ENCODE data around the gene NSRP1. TPM values are rescaled to one million over a fixed set of nuclear protein-coding genes. Genes with fewer than 3 reads are reported as not detected.

Gene NSRP1
- total and polyA plus RNA-seq, 2 of the 8 experiments (the other 6 are each of a cell fraction or from before 2014, with no cell fraction given): 6.1 to 22.4 TPM

DNA sequence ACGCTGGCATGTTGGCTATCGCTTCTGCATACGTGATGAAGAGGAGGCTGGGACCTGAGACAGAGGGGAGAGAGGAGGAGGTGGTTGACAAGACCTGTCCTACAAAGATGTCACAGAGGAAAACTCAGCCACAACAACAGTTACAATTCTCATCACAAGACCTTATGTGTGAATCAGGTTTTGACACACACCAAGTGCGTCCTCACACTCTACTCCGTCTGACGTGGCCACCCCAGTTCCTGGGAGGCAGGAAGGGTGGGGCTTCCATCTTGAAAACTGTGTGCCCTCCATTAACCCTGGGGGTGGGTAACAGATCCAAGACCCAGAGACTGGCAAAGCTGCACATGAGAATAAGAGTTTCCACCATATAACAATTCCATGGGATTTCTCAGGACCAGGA, 94.8 kb downstream of the NSRP1 start:
- DNase-seq (ENCODE audit: low read depth in 1 of 2, low spot score in 2 of 2) (no peak), FAIRE-seq (no peak)
- Histone ChIP-seq H3K79me2 (ENCODE audit: control insufficient read depth in 1 of 2, insufficient read depth in 2 of 2, low read length in 2 of 2) (no peaks in the 10 kb centered on the region), H2BK12ac (ENCODE audit: low read depth, low read length) (no peak overlapping the region), H2AK5ac (ENCODE audit: low read depth, low read length) (no peak overlapping the region), H2AFZ (ENCODE audit: low read length) (no peak overlapping the region), H2BK120ac (replicated peaks; ENCODE audit: low read depth, low read length) (no peak overlapping the region), H3K27ac (ENCODE audit: low read depth, low read length) (no peak overlapping the region), H4K5ac (ENCODE audit: insufficient read length, low read depth, low read length) (no peak overlapping the region), H4K20me1 (replicated peaks in 1 of 2; ENCODE audit: control insufficient read depth in 1 of 2, insufficient read depth in 2 of 2, low read length in 2 of 2) (no peaks in the 10 kb centered on the region), H4K91ac (replicated peaks; ENCODE audit: insufficient read length, low read length) (no peak overlapping the region), H3K27me3 (replicated peaks in 1 of 4; ENCODE audit: control insufficient read depth in 3 of 4, extremely low read depth in 1 of 4, insufficient read depth in 3 of 4, low read length in 3 of 4) (no peaks in the 10 kb centered on the region), H3K23ac (ENCODE audit: insufficient read length) (no peak overlapping the region), H3K36me3 (ENCODE audit: control insufficient read depth in 2 of 4, insufficient read depth in 4 of 4, low read length in 3 of 4) (no peaks in the 10 kb centered on the region), H4K8ac (ENCODE audit: extremely low read depth, insufficient read depth, low read length) (no peak overlapping the region), H3K4ac (replicated peaks; ENCODE audit: insufficient read length, low read depth, low read length) (no peak overlapping the region), H3K9ac (replicated peaks in 1 of 4; ENCODE audit: extremely low read depth in 1 of 4, low read depth in 3 of 4, low read length in 3 of 4) (no peak overlapping the region), H3K18ac (ENCODE audit: extremely low read depth, low read length) (no peak overlapping the region), H3K23me2 (ENCODE audit: low read depth, low read length) (no peaks in the 10 kb centered on the region; the same call in 1 of the 2 replicates), H3K4me3 (ENCODE audit: extremely low read depth in 1 of 4, insufficient read depth in 2 of 4, low read depth in 3 of 4, low read length in 4 of 4) (no peak overlapping the region), H3K9me3 (ENCODE audit: insufficient read depth in 2 of 2, low read depth in 1 of 2, low read length in 1 of 2) (no peaks in the 10 kb centered on the region), H3K4me1 (replicated peaks in 1 of 4; ENCODE audit: control insufficient read depth in 3 of 4, insufficient read depth in 4 of 4, low read length in 3 of 4) (no peaks in the 10 kb centered on the region), H3K56ac (replicated peaks; ENCODE audit: insufficient read length, low read depth, low read length) (no peak overlapping the region), H3K79me1 (ENCODE audit: low read depth, low read length) (no peaks in the 10 kb centered on the region), H2BK15ac (ENCODE audit: low read length) (no peak overlapping the region), H2BK5ac (ENCODE audit: low read depth, low read length) (no peak overlapping the region), H3K4me2 (ENCODE audit: insufficient read depth in 1 of 2, low read depth in 2 of 2, low read length in 2 of 2) (no peak overlapping the region), H3K14ac (ENCODE audit: insufficient read length) (no peak overlapping the region), H2BK20ac (ENCODE audit: low read length) (no peak overlapping the region)
- WGBS, 2 experiments (ENCODE audit: extremely low coverage in 1 of 2, insufficient coverage in 1 of 2, insufficient read length in 1 of 2, insufficient replicate concordance in 2 of 2, low coverage in 1 of 2, low lambda C conversion rate in 2 of 2, missing lambda C conversion rate in 1 of 2): 90% methylated on average over 6 of the region's 6 CpGs; no CpG with 5 or more reads in 1 of the 2 experiments
- TF ChIP-seq EP300 (IDR thresholded peaks at IDR 0.05; ENCODE audit: borderline replicate concordance in 1 of 2, low read depth in 2 of 2, low read length in 2 of 2) (no peak), MAFK (IDR thresholded peaks at IDR 0.05; ENCODE audit: low read depth, low read length) (no peak), CREB1 (IDR thresholded peaks at IDR 0.05) (no peak), FOSL1 (IDR thresholded peaks at IDR 0.05; ENCODE audit: insufficient read depth, low read depth, low read length) (no peak), SP4 (IDR thresholded peaks at IDR 0.05; ENCODE audit: low read length) (no peak)
- TF ChIP-seq, protein P1, sequence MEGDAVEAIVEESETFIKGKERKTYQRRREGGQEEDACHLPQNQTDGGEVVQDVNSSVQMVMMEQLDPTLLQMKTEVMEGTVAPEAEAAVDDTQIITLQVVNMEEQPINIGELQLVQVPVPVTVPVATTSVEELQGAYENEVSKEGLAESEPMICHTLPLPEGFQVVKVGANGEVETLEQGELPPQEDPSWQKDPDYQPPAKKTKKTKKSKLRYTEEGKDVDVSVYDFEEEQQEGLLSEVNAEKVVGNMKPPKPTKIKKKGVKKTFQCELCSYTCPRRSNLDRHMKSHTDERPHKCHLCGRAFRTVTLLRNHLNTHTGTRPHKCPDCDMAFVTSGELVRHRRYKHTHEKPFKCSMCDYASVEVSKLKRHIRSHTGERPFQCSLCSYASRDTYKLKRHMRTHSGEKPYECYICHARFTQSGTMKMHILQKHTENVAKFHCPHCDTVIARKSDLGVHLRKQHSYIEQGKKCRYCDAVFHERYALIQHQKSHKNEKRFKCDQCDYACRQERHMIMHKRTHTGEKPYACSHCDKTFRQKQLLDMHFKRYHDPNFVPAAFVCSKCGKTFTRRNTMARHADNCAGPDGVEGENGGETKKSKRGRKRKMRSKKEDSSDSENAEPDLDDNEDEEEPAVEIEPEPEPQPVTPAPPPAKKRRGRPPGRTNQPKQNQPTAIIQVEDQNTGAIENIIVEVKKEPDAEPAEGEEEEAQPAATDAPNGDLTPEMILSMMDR (IDR thresholded peaks at IDR 0.05; ENCODE audit: control extremely low read depth in 1 of 3, insufficient read depth in 1 of 3, low read depth in 1 of 3, low read length in 3 of 3): no peak
- TF ChIP-seq, protein P2, sequence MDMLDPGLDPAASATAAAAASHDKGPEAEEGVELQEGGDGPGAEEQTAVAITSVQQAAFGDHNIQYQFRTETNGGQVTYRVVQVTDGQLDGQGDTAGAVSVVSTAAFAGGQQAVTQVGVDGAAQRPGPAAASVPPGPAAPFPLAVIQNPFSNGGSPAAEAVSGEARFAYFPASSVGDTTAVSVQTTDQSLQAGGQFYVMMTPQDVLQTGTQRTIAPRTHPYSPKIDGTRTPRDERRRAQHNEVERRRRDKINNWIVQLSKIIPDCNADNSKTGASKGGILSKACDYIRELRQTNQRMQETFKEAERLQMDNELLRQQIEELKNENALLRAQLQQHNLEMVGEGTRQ (IDR thresholded peaks at IDR 0.05; ENCODE audit: low read length): no peak
- CTCF ChIA-PET (ENCODE audit: partially characterized antibody): interaction anchor here (1.1 to 1.6 kb wide), 3 partner anchors 12 to 87 kb away, joined by 3 to 7 read pairs (median 3); no protein-coding TSS in a partner anchor
- POLR2A ChIA-PET (ENCODE audit: partially characterized antibody): interaction anchor here (1.0 to 1.1 kb wide), 2 partner anchors 10 to 33 kb away, joined by 3 read pairs; no protein-coding TSS in a partner anchor
